ENCODE results near the gene CYP26C1.

DNA sequence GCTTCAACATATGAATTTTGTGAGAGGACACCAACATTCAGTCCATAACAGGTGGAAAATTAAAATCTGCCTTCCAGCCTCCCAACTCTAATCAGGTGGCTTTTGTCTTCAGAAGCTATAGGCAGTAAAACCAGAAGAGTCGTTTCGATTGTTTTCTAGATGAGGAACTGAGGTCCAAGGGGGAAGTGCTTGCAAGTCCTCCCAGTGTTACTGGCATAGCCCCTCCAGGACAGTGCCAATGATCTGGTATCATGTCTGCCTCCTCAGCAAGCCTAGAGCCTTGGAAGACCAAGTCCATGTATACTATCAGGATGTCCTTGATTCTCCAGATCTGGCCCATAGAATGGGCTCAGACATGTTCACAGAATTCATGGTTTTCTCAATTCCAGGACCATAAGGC lies 30.0 kb downstream of the CYP26C1 start:
- TF ChIP-seq TCF12 (IDR thresholded peaks at IDR 0.05; ENCODE audit: low read depth) (no peak), EP300 (IDR thresholded peaks at IDR 0.05; ENCODE audit: borderline replicate concordance) (no peak), YY1 (IDR thresholded peaks at IDR 0.05; ENCODE audit: low read depth) (no peak), TAF1 (IDR thresholded peaks at IDR 0.05; ENCODE audit: low read depth) (no peak), FOXM1 (IDR thresholded peaks at IDR 0.05; ENCODE audit: borderline replicate concordance, low read depth) (no peak), CEBPB (IDR thresholded peaks at IDR 0.05) (no peak), CREB1 (IDR thresholded peaks at IDR 0.05; ENCODE audit: low read depth) (no peak), TEAD4 (IDR thresholded peaks at IDR 0.05) (no peak), EGR1 (IDR thresholded peaks at IDR 0.05) (no peak)
- TF ChIP-seq, protein P1, sequence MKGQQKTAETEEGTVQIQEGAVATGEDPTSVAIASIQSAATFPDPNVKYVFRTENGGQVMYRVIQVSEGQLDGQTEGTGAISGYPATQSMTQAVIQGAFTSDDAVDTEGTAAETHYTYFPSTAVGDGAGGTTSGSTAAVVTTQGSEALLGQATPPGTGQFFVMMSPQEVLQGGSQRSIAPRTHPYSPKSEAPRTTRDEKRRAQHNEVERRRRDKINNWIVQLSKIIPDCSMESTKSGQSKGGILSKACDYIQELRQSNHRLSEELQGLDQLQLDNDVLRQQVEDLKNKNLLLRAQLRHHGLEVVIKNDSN (IDR thresholded peaks at IDR 0.05), result no peak

Data from Ishikawa (cell line).